ENCODE results near the gene TYMP.
"Not testable (repeated sequence)": the region's sequence is repeated elsewhere in the genome, so short reads cannot be mapped to it uniquely, and the experiment has no call there.

Gene TYMP

GRCh38 chr22:50562523-50563412, 33.0 kb upstream of the TYMP start, which contains the start of gene SYCE3:
Gene SYCE3 (minus strand): TSS chr22:50562919. CDS start chr22:50556405, 6,514 bp downstream.
- DNase-seq = peak; percentile 97

GRCh38 chr22:50561401-50562358, 31.9 kb upstream of the TYMP start:
- DNase-seq = no peak

DNA sequence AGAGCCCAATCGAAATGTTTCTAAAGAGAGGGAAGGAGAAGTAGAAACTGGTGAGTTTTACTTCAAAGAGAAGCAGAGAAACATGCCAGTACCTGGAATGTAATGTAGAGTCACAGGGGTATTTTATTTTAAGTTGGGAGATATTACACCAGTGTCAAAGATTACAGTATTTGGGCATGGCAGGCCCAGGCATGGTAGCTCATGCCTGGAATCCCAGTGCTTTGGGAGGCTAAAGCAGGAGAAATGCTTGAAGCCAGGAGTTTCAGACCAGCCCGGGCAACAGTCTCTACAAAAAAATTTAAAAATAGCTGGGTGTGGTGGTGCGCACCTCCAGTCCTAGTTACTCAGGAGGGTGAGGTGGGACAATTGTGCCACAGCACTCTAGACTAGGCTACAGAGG, 30.2 kb upstream of the TYMP start:
- no peak for DNase-seq

- no peak for DNase-seq
Observed at GRCh38 chr22:50556703-50557102, 26.9 kb upstream of the TYMP start.

GRCh38 chr22:50553310-50553709, 23.5 kb upstream of the TYMP start:
- no peak for DNase-seq

GRCh38 chr22:50551160-50551752, 21.4 kb upstream of the TYMP start:
- DNase-seq = no peak

- DNase-seq = no peak
Observed at GRCh38 chr22:50550395-50550794, 20.6 kb upstream of the TYMP start.

GRCh38 chr22:50548921-50549790, 19.3 kb upstream of the TYMP start:
- DNase-seq = no peak

GRCh38 chr22:50548040-50548920, 18.5 kb upstream of the TYMP start:
- DNase-seq = peak; percentile 63

- DNase-seq = no peak
Observed at GRCh38 chr22:50547263-50547985, 17.6 kb upstream of the TYMP start.

DNA sequence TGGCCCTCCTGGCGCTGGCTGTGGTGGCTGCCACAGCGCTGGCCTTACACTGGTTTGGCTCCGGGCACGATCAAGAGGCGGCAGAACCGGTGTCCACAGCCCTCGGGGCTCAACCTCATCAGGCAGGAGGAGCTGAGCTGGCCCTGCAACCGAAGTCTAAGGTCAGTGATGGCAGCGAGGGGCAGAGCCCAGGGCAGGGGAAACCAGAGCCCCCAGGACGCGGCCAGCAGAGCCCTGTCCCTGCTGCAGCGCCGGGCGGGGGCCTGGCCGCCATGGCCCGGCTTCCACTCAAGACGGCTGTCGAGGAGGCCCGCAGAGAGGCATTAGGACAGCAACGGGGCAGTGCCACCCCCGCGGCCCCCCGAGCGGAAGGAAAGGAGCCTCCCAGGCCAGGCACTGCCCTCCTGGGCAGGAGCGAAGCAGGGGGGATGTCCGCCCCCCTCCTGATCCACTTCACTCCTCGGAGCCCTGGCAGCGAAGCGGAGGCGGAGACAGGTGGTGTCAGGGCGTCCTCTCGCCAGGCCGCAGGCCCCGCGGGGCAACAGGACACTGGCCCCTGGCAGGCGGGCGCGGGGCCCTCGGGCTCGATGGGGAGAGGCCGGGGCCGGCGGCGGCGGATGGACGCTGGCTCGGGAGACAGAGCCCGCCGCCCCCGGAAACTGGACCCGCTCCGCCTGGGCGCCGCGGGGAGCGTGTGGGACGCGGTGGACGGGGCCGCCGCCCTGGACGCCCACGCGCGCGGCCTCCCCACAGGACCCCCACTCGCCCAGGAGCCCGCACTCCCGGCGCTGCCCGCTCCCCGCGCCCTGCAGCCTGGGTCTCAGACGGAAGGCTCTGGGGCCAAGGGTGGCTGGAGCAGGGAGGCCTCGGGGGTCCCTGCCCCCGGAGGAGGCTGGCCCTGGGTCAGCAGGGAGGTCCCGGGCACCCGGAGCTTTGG, 16.8 kb upstream of the TYMP start:
- DNase-seq = no peak

GRCh38 chr22:50545522-50546325, 15.9 kb upstream of the TYMP start, which contains the start of gene KLHDC7B:
Gene KLHDC7B (plus strand): TSS chr22:50545899. CDS start chr22:50546244, 345 bp downstream.
- DNase-seq = no peak

- no peak for DNase-seq
Observed at GRCh38 chr22:50544746-50545253, 15.0 kb upstream of the TYMP start.

DNA sequence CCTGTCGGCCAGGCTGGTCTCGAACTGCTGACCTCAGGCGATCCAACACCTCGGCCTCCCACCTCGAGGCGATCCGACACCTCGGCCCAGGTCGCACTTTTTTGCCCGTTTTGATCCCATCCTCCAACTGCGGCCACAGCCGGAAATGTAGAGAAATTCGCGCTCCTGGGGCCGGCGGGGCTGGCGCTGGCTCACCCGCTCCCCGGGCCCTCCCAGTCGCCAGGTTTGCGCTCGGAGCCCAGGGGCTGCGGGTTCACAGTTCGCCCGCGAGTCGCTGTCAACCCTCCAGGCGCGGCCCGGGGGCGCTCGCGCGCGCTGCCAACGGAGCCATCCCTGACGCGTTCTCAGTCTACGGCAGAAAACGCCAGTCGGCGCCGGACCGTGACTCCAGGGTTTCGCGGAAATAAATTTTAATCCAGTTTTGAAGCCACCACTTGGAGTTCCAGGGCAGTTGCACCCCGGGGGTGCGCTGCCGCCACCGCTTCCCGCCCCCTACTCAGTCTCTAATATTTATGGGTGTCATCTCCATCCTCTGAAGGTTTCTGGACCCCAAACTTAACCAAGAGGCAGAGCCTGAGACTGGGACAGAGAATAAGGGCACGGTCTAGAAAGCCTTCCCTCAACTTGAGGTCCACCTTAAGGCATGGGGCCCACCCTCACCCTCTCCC, 14.4 kb upstream of the TYMP start:
- peak; percentile 76 for DNase-seq

DNA sequence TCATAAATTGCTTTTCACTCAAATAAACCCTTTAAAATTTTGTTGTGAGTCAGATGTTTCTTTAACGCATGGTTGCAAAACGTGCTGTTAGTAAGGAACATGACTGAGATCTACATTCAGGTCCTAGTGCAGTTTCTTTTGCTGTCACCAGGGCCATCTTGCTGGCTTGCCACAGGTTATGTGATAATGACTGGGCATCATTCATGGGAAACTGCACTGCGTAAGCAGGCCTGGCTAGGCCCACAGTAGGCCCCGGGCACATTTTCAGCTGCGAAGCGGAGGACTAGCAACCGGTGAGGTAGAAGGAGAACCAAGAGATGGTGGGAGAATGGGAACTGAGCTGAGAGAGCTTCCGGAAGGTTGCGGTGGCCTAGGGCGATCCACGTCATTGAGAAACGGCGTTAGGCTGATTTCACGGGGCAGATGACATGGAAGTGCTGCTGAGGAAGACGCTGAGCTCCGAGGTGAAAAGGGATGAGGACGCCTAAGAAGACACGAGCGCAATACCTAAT, 12.7 kb upstream of the TYMP start:
- DNase-seq = no peak

DNA sequence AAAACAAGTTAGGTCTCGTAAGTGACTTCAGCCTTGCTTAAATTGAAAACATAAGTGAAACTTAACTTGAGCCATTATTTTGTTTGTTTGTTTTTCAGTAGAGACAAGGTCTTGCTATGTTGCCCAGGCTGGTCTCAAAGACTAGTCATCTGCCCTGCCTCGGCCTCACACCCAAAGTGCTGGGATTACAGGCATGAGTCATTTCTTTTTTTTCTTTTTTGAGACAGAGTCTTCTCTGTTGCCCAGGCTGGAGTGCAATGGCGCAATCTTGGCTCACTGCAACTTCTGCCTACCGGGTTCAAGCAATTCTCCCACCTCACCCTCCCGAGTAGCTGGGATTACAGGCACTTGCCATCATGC, 11.8 kb upstream of the TYMP start:
- DNase-seq = not testable (repeated sequence)

DNA sequence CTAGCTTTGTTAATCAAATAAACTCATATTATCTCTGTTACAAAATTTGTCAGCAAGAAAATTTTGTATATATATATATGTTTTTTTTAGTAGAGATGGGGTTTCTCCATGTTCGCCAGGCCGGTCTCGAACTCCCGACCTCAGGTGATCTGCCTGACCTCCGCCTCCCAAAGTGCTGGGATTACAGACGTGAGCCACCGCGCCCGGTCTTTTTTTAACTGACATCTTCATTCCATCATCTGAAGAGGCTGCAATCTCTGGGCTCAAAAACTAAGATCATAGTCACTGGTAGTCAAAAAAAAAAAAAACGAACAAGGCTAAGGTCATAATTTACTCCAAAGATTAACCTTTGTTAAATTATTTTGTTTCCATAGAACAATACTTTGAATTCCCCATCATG, 10.6 kb upstream of the TYMP start:
- DNase-seq = no peak
